OCI-LY3 (cell line): ENCODE results near the gene ACADM.

Experiments used
- CTCF ChIP-seq: fragments of 200-600, 300-600 bp; sonication (generic); IDR thresholded peaks from 2 replicates; pipeline ENCODE4 v1.5.1; 2014; ENCODE audit warnings: antibody characterized with exemption, low read length, low read depth
- EZH2phosphoT487 ChIP-seq: fragments of 200-600 bp; shearing (Covaris generic); IDR thresholded peaks from 2 replicates; pipeline ENCODE4 v1.6.1; 2018; ENCODE audit warnings: antibody characterized with exemption, mixed run types, low read depth

GRCh38 chr1:75785983-75786853 lies 61.7 kb downstream of the ACADM start, which contains the start of gene RABGGTB:
- no peak for TF ChIP-seq CTCF
- no peak for TF ChIP-seq EZH2phosphoT487
